Type B pancreatic cell (in vitro differentiated cells): ENCODE measurements around the gene GRB10. TPM values are rescaled to one million over a fixed set of nuclear protein-coding genes. Genes with fewer than 3 reads are reported as not detected.

Experiments
- DNase-seq: peaks from one replicate; pipeline ENCODE4 v3.0.0; 2021; ENCODE audit warnings: mixed read lengths; ENCODE audit not compliant: unreplicated experiment; ENCODE audit errors: extremely low spot score
- H3K27ac Mint-ChIP-seq: 2 replicates; pipeline ENCODE4 v1.8.0; 2021; ENCODE audit warnings: mild to moderate bottlenecking, mixed read lengths
- H3K27me3 Mint-ChIP-seq: 2 replicates; pipeline ENCODE4 v1.8.0; 2021; ENCODE audit warnings: mixed read lengths
- H3K36me3 Mint-ChIP-seq: 2 replicates; pipeline ENCODE4 v1.8.0; 2021; ENCODE audit warnings: mixed read lengths
- H3K4me1 Mint-ChIP-seq: one replicate; pipeline ENCODE4 v1.8.0; 2021; ENCODE audit warnings: mixed read lengths; ENCODE audit not compliant: unreplicated experiment
- H3K4me3 Mint-ChIP-seq: 2 replicates; pipeline ENCODE4 v1.8.0; 2021; ENCODE audit warnings: mild to moderate bottlenecking, mixed read lengths
- H3K9me3 Mint-ChIP-seq: 2 replicates; pipeline ENCODE4 v1.8.0; 2021; ENCODE audit warnings: mixed read lengths
- CTCF ChIP-seq: fragments of 200-600 bp; sonication (generic); conservative IDR thresholded peaks from 2 replicates; pipeline ENCODE4 v1.5.0; 2021; ENCODE audit warnings: antibody characterized with exemption, mild to moderate bottlenecking
- total RNA-seq: library from RNA; stranded (reverse); gene quantifications from 2 replicates; pipeline ENCODE4 v1.2.1, GENCODE V29; 2021; ENCODE audit warnings: low replicate concordance

Gene GRB10
- total RNA-seq, 1 donor from 2014 or later = 42.3 TPM

GRCh38 chr7:50598460-50599343 lies 184.0 kb downstream of the GRB10 start:
- H3K4me3 Mint-ChIP-seq = no peak overlapping the region
- no peak for TF ChIP-seq CTCF
- peaks cover 14% of the 10 kb centered on the region for H3K36me3 Mint-ChIP-seq
- H3K27me3 Mint-ChIP-seq = no peaks in the 10 kb centered on the region
- H3K9me3 Mint-ChIP-seq = no peaks in the 10 kb centered on the region
- H3K4me1 Mint-ChIP-seq = peaks cover 11% of the 10 kb centered on the region
- DNase-seq = peak; percentile 55
- no peak overlapping the region for H3K27ac Mint-ChIP-seq

GRCh38 chr7:50596484-50596883 lies 186.2 kb downstream of the GRB10 start:
- TF ChIP-seq CTCF = no peak
- Mint-ChIP-seq H3K27ac (no peak overlapping the region), H3K9me3 (no peaks in the 10 kb centered on the region), H3K4me1 (peaks cover 11% of the 10 kb centered on the region), H3K4me3 (no peak overlapping the region), H3K27me3 (no peaks in the 10 kb centered on the region), H3K36me3 (peaks cover 25% of the 10 kb centered on the region)
- no peak for DNase-seq

- Mint-ChIP-seq H3K4me3 (no peak overlapping the region), H3K4me1 (peaks cover 10% of the 10 kb centered on the region), H3K27ac (no peak overlapping the region), H3K27me3 (no peaks in the 10 kb centered on the region), H3K36me3 (peaks cover 34% of the 10 kb centered on the region), H3K9me3 (no peaks in the 10 kb centered on the region)
- DNase-seq = peak; percentile 16
- peak; percentile 66 for TF ChIP-seq CTCF
Observed at GRCh38 chr7:50595491-50596102, 187.1 kb downstream of the GRB10 start.

- H3K4me1 Mint-ChIP-seq = peaks cover 5% of the 10 kb centered on the region
- H3K27ac Mint-ChIP-seq = no peak overlapping the region
- no peaks in the 10 kb centered on the region for H3K9me3 Mint-ChIP-seq
- DNase-seq = peak; percentile 7
- H3K36me3 Mint-ChIP-seq = peaks cover 35% of the 10 kb centered on the region
- TF ChIP-seq CTCF = no peak
- no peaks in the 10 kb centered on the region for H3K27me3 Mint-ChIP-seq
- H3K4me3 Mint-ChIP-seq = no peak overlapping the region
Observed at GRCh38 chr7:50594734-50595485, 187.8 kb downstream of the GRB10 start.

GRCh38 chr7:50594136-50594535 lies 188.6 kb downstream of the GRB10 start:
- Mint-ChIP-seq H3K36me3 (peaks cover 35% of the 10 kb centered on the region), H3K4me1 (peaks cover 1% of the 10 kb centered on the region), H3K27ac (no peak overlapping the region)

More at GRCh38 chr7:50594136-50594535, 188.6 kb downstream of the GRB10 start:
- DNase-seq = peak; percentile 39
- H3K27me3 Mint-ChIP-seq = no peaks in the 10 kb centered on the region
- H3K9me3 Mint-ChIP-seq = no peaks in the 10 kb centered on the region
- TF ChIP-seq CTCF = no peak
- no peak overlapping the region for H3K4me3 Mint-ChIP-seq
